GM12892 (cell line): ENCODE data around the gene ZNF362.

Experiments
- POLR2A ChIP-seq: IDR thresholded peaks from 2 replicates; pipeline ENCODE4 v1.6.1; 2011; ENCODE audit warnings: low read depth, low read length, control low read depth
- POLR2AphosphoS5 ChIP-seq: IDR thresholded peaks from 2 replicates; pipeline ENCODE4 v1.6.1; 2011; ENCODE audit warnings: low read depth, low read length, control low read depth

GRCh38 chr1:33248244-33248643, 8.0 kb upstream of the ZNF362 start:
- TF ChIP-seq POLR2A (no peak), POLR2AphosphoS5 (no peak)
